Naive thymus-derived CD8-positive, alpha-beta T cell (primary cell): Measurements from ENCODE around the gene TENT4A. TPM values are rescaled to one million over a fixed set of nuclear protein-coding genes. Genes with fewer than 3 reads are reported as not detected.
A peak's percentile ranks its signal among the peaks of the same experiment; 100 is the strongest.
"Not testable (repeated sequence)": the region's sequence is repeated elsewhere in the genome, so short reads cannot be mapped to it uniquely, and the experiment has no call there.

Experiments used
- ATAC-seq, 2 donors: fragments of 150-1000 bp; cut with Tn5 transposase in 1 of 2; sonication (Bioruptor Pico), chemical (Tn5 transposase) in 1 of 2; 1 replicate in 1 of 2; 2 replicates in 1 of 2; pipeline ENCODE4 v1.10.0; 2021; ENCODE audit warnings: mild to moderate bottlenecking in 2 of 2, moderate library complexity in 2 of 2
- POLR2A ChIA-PET: fragments of 350-600 bp; sonication (Branson Sonifier 250); formaldehyde crosslinking; loops from one replicate; lab custom pipeline; 2021; ENCODE audit warnings: antibody characterized with exemption; lab: Charles Lee
- DNase-seq, 10 donors: peaks; one replicate each; pipeline versions ENCODE4 v3.0.0 to v3.0.0-alpha.2; 2020 to 2022
- H3K27ac Mint-ChIP-seq, 10 donors: one replicate each; pipeline ENCODE4 v1.8.0; 2020 to 2022; ENCODE audit warnings: mild to moderate bottlenecking in 10 of 10, mixed read lengths in 10 of 10, moderate library complexity in 4 of 10, inconsistent platforms in 1 of 10
- H3K27me3 Mint-ChIP-seq, 5 donors: one replicate each; pipeline ENCODE4 v1.8.0; 2021 to 2022; ENCODE audit warnings: mixed read lengths in 5 of 5
- H3K36me3 Mint-ChIP-seq, 3 donors: one replicate each; pipeline ENCODE4 v1.8.0; 2020 to 2022; ENCODE audit warnings: mixed read lengths in 3 of 3, mild to moderate bottlenecking in 2 of 3, inconsistent platforms in 1 of 3
- H3K4me1 Mint-ChIP-seq, 4 donors: one replicate each; pipeline ENCODE4 v1.8.0; 2021 to 2022; ENCODE audit warnings: mixed read lengths in 4 of 4
- H3K4me3 Mint-ChIP-seq, 10 donors: one replicate each; pipeline ENCODE4 v1.8.0; 2020 to 2022; ENCODE audit warnings: mild to moderate bottlenecking in 10 of 10, mixed read lengths in 10 of 10, moderate library complexity in 6 of 10, inconsistent platforms in 1 of 10
- H3K9me3 Mint-ChIP-seq, 9 donors: one replicate each; pipeline ENCODE4 v1.8.0; 2020 to 2022; ENCODE audit warnings: mixed read lengths in 9 of 9, mild to moderate bottlenecking in 3 of 9, inconsistent platforms in 1 of 9, moderate library complexity in 1 of 9
- polyA plus RNA-seq, 3 donors: library from polyadenylated mRNA; unstranded; fragments of 300-500 nt; fragmentation: Illumina TruSeq; gene quantifications; one replicate each; pipeline ENCODE4 v1.2.3, GENCODE V29; 2021
- total RNA-seq, 8 experiments: library from RNA in 2 of 8; stranded (reverse) in 2 of 8; gene quantifications; one replicate each; pipeline ENCODE4 v1.2.3 and lab custom pipeline; 2021 to 2026

The TENT4A gene
- total and polyA plus RNA-seq, 5 experiments from 2014 or later, result 0.72 to 53.7 (median 1.2) TPM

GRCh38 chr5:6770826-6771607 is 57.8 kb downstream of the TENT4A start:
- peaks cover 4 to 22% (median 18%) of the 10 kb centered on the region in 4 donors for H3K4me1 Mint-ChIP-seq
- POLR2A ChIA-PET, result no interaction called here
- ATAC-seq (no peak), DNase-seq (no peak)
- H3K27me3 Mint-ChIP-seq, result peaks cover 5 to 32% (median 9%) of the 10 kb centered on the region in 5 donors
- H3K27ac Mint-ChIP-seq, result no peak overlapping the region
- H3K4me3 Mint-ChIP-seq, result no peak overlapping the region
- H3K36me3 Mint-ChIP-seq, result no peaks in the 10 kb centered on the region
- H3K9me3 Mint-ChIP-seq, result no peaks in the 10 kb centered on the region

- Mint-ChIP-seq H3K4me3 (peak overlapping the region in 1 of 10 donors; percentile 41), H3K27ac (no peak overlapping the region), H3K36me3 (no peaks in the 10 kb centered on the region)
Observed at GRCh38 chr5:6772886-6773285, 59.7 kb downstream of the TENT4A start.

GRCh38 chr5:6773342-6774035 is 60.3 kb downstream of the TENT4A start:
- Mint-ChIP-seq H3K4me1 (peaks cover 4 to 18% (median 14%) of the 10 kb centered on the region in 4 donors), H3K4me3 (peak overlapping the region in 4 of 10 donors; percentile 39 to 57 (median 52)), H3K27ac (no peak overlapping the region), H3K36me3 (no peaks in the 10 kb centered on the region), H3K27me3 (peaks cover 12 to 35% (median 17%) of the 10 kb centered on the region in 5 donors), H3K9me3 (peaks cover 0 to 2% (median 0%) of the 10 kb centered on the region in 9 donors)
- ATAC-seq (no peak), DNase-seq (no peak)
- POLR2A ChIA-PET, result no interaction called here

More at GRCh38 chr5:6772886-6773285, 59.7 kb downstream of the TENT4A start:
- no peak for ATAC-seq
- Mint-ChIP-seq H3K27me3 (peaks cover 9 to 35% (median 12%) of the 10 kb centered on the region in 5 donors), H3K4me1 (peaks cover 4 to 18% (median 14%) of the 10 kb centered on the region in 4 donors), H3K9me3 (no peaks in the 10 kb centered on the region)
- POLR2A ChIA-PET, result no interaction called here
- no peak for DNase-seq

GRCh38 chr5:6774207-6774606 is 61.0 kb downstream of the TENT4A start:
- H3K9me3 Mint-ChIP-seq, ATAC-seq, POLR2A ChIA-PET, H3K36me3 Mint-ChIP-seq, DNase-seq: not testable (repeated sequence)
- Mint-ChIP-seq H3K27ac (peak overlapping the region in 1 of 10 donors; percentile 15), H3K4me1 (peaks cover 4 to 18% (median 14%) of the 10 kb centered on the region in 4 donors), H3K4me3 (peak overlapping the region in 2 of 10 donors; percentile 39 to 40), H3K27me3 (peaks cover 12 to 33% (median 17%) of the 10 kb centered on the region in 5 donors)

- Mint-ChIP-seq H3K4me3 (peak overlapping the region in 6 of 10 donors; percentile 0 to 40 (median 18)), H3K36me3 (no peaks in the 10 kb centered on the region), H3K27ac (peak overlapping the region in 3 of 10 donors; percentile 7 to 44 (median 15)), H3K9me3 (peaks cover 0 to 2% (median 0%) of the 10 kb centered on the region in 9 donors), H3K4me1 (peaks cover 4 to 18% (median 14%) of the 10 kb centered on the region in 4 donors), H3K27me3 (peaks cover 12 to 31% (median 17%) of the 10 kb centered on the region in 5 donors)
- ATAC-seq, result no peak
- POLR2A ChIA-PET, result no interaction called here
- DNase-seq, result no peak
Observed at GRCh38 chr5:6774721-6775204, 61.5 kb downstream of the TENT4A start.

- POLR2A ChIA-PET, result no interaction called here
- Mint-ChIP-seq H3K27ac (no peak overlapping the region), H3K4me1 (peaks cover 4 to 18% (median 14%) of the 10 kb centered on the region in 4 donors), H3K27me3 (peaks cover 12 to 31% (median 17%) of the 10 kb centered on the region in 5 donors), H3K9me3 (peaks cover 0 to 2% (median 0%) of the 10 kb centered on the region in 9 donors), H3K4me3 (no peak overlapping the region), H3K36me3 (no peaks in the 10 kb centered on the region)
- no peak for DNase-seq
- ATAC-seq, result no peak
Observed at GRCh38 chr5:6775571-6775970, 62.3 kb downstream of the TENT4A start.

GRCh38 chr5:6780802-6781391 is 67.7 kb downstream of the TENT4A start:
- no peak overlapping the region for H3K4me3 Mint-ChIP-seq
- DNase-seq (no peak), ATAC-seq (no peak)
- H3K36me3 Mint-ChIP-seq, result no peaks in the 10 kb centered on the region
- POLR2A ChIA-PET, result no interaction called here
- H3K27ac Mint-ChIP-seq, result no peak overlapping the region
- H3K4me1 Mint-ChIP-seq, result peaks cover 3 to 7% (median 5%) of the 10 kb centered on the region in 4 donors
- H3K27me3 Mint-ChIP-seq, result peaks cover 7 to 21% (median 13%) of the 10 kb centered on the region in 5 donors
- H3K9me3 Mint-ChIP-seq, result peaks cover 0 to 2% (median 0%) of the 10 kb centered on the region in 9 donors

GRCh38 chr5:6781716-6782115 is 68.5 kb downstream of the TENT4A start:
- H3K36me3 Mint-ChIP-seq, result no peaks in the 10 kb centered on the region
- H3K27ac Mint-ChIP-seq, result no peak overlapping the region
- peaks cover 4 to 21% (median 8%) of the 10 kb centered on the region in 5 donors for H3K27me3 Mint-ChIP-seq
- H3K4me1 Mint-ChIP-seq, result peaks cover 3 to 13% (median 6%) of the 10 kb centered on the region in 4 donors
- H3K4me3 Mint-ChIP-seq, result no peak overlapping the region
- ATAC-seq, result no peak
- peaks cover 0 to 2% (median 0%) of the 10 kb centered on the region in 9 donors for H3K9me3 Mint-ChIP-seq
- POLR2A ChIA-PET, result no interaction called here
- DNase-seq, result no peak

GRCh38 chr5:6783787-6784186 is 70.6 kb downstream of the TENT4A start:
- no peak for DNase-seq
- peaks cover 3 to 12% (median 6%) of the 10 kb centered on the region in 5 donors for H3K27me3 Mint-ChIP-seq
- H3K4me3 Mint-ChIP-seq, result no peak overlapping the region
- ATAC-seq, result no peak
- H3K27ac Mint-ChIP-seq, result no peak overlapping the region
- H3K9me3 Mint-ChIP-seq, result no peaks in the 10 kb centered on the region
- H3K36me3 Mint-ChIP-seq, result no peaks in the 10 kb centered on the region
- peaks cover 4 to 15% (median 6%) of the 10 kb centered on the region in 4 donors for H3K4me1 Mint-ChIP-seq
- POLR2A ChIA-PET, result no interaction called here

- Mint-ChIP-seq H3K27ac (no peak overlapping the region), H3K4me3 (no peak overlapping the region), H3K36me3 (no peaks in the 10 kb centered on the region), H3K4me1 (peaks cover 4 to 15% (median 6%) of the 10 kb centered on the region in 4 donors), H3K9me3 (no peaks in the 10 kb centered on the region), H3K27me3 (peaks cover 3 to 10% (median 6%) of the 10 kb centered on the region in 5 donors)
- no peak for ATAC-seq
- POLR2A ChIA-PET, result no interaction called here
- DNase-seq, result no peak
Observed at GRCh38 chr5:6784481-6784880, 71.2 kb downstream of the TENT4A start.

- DNase-seq (no peak), ATAC-seq (no peak)
- H3K27ac Mint-ChIP-seq, result peak overlapping the region in 1 of 10 donors; percentile 0
- no peak overlapping the region for H3K4me3 Mint-ChIP-seq
- peaks cover 4 to 15% (median 6%) of the 10 kb centered on the region in 4 donors for H3K4me1 Mint-ChIP-seq
- no peaks in the 10 kb centered on the region for H3K9me3 Mint-ChIP-seq
- POLR2A ChIA-PET, result no interaction called here
- peaks cover 3 to 11% (median 6%) of the 10 kb centered on the region in 5 donors for H3K27me3 Mint-ChIP-seq
- H3K36me3 Mint-ChIP-seq, result no peaks in the 10 kb centered on the region
Observed at GRCh38 chr5:6785161-6785860, 72.1 kb downstream of the TENT4A start.

GRCh38 chr5:6785861-6786180 is 72.6 kb downstream of the TENT4A start:
- Mint-ChIP-seq H3K9me3 (no peaks in the 10 kb centered on the region), H3K4me3 (no peak overlapping the region), H3K36me3 (no peaks in the 10 kb centered on the region), H3K27me3 (peaks cover 3 to 13% (median 6%) of the 10 kb centered on the region in 5 donors), H3K27ac (peak overlapping the region in 1 of 10 donors; percentile 0), H3K4me1 (peaks cover 4 to 15% (median 6%) of the 10 kb centered on the region in 4 donors)
- POLR2A ChIA-PET, result no interaction called here
- ATAC-seq (no peak), DNase-seq (no peak)
